HG03045 (cell line): ENCODE results near the gene RNF213.
"Not testable (repeated sequence)": the region's sequence is repeated elsewhere in the genome, so short reads cannot be mapped to it uniquely, and the experiment has no call there.

Source experiments
- ATAC-seq: cut with Tn5 transposase; IDR thresholded peaks from one replicate; pipeline ENCODE4 v1.9.1; 2021; ENCODE audit warnings: mild to moderate bottlenecking, moderate library complexity; ENCODE audit not compliant: unreplicated experiment

Gene RNF213

DNA sequence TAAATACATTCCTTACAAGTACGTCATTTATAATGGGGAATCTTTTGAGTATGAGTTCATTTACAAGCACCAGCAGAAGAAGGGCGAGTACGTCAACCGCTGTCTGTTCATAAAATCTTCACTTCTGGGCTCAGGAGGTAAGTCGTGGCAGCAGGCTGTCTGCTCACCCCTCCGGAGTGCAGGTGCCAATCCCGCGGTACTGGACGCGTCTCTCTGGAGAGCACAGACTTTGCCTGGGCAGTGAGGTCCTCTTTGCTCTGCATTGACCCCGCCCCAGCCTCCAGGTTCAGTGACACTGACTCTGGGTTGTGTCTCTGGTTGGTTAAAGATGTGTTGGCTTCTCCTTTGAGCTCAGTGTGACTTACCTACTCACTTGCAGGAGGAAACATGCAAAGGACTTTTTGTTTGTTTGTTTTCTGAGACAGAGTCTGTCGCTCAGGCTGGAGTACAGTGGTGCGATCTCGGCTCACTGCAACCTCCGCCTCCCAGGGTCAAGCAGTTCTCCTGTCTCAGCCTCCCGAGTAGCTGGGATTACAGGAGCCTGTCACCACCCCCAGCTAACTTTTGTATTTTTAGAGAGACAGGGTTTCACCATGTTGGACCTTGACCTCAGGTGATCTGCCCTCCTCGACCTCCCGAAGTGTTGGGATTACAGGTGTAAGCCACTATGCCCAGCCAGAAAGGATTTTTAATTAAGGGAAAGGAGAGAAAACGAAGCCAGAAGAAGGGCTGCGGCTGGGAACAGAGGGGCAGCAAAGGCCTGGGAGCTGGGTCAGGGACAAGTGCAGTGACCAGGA is 31.2 kb downstream of the RNF213 start:
- no peak for ATAC-seq

DNA sequence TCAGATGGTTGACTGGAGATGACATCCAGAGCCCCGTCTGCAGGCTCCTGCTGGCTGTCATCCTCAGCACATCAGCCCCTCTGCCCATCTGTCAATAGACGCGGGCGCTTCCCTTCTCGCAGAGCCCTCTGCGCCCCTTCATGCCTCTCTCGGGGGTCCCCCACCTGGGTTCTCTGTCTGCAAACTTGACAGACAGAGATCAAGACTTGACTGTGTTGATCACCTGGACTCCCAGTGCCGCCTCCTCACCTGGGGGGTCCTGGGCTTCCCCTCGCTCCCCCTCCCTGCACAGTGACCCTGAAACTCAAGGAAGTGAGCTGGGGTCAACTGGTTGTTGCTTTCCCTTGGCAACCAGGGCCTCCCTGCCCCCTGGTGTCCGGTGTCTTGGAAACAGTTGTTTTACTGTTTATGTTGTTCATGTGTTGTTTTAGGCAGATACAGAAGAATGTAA is 31.9 kb downstream of the RNF213 start:
- no peak for ATAC-seq

- no peak for ATAC-seq
Observed at GRCh38 chr17:80294210-80294609, 33.6 kb downstream of the RNF213 start.

DNA sequence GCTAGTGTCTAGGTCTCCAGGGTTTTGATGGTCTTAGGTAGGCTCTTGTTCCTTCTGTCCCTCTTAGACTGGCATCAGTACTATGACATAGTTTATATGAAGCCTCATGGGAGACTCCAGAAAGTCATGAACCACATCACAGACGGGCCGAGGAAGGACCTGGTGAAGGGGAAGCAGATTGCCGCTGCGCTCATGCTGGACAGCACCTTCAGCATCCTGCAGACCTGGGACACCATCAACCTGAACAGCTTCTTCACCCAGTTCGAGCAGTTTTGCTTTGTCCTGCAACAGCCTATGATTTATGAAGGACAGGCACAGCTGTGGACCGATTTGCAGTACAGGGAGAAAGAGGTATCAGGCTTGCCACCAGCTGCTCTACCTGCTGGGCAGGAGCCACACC is 34.0 kb downstream of the RNF213 start:
- ATAC-seq, result no peak

DNA sequence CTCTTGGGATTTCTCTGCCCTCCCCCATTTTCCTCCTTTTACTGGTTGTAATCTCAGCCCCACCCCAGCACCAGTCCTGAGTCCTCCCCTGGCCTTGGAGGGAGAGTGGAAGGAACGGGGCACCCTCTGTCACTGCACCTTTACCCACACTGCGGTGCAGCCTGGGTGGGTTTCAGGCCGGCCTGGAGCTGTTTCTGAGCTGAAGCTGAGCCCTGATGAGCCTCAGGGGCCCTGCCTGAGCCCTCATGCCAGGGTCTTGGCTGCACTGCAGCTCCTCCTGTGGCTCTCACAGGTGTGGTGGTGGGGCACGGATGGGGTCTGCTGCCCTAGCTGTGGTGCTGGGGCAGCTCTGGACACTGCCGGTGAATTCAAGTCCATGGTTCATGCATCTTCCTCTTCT is 34.5 kb downstream of the RNF213 start:
- no peak for ATAC-seq

GRCh38 chr17:80295559-80295958 is 34.9 kb downstream of the RNF213 start:
- ATAC-seq, result no peak

DNA sequence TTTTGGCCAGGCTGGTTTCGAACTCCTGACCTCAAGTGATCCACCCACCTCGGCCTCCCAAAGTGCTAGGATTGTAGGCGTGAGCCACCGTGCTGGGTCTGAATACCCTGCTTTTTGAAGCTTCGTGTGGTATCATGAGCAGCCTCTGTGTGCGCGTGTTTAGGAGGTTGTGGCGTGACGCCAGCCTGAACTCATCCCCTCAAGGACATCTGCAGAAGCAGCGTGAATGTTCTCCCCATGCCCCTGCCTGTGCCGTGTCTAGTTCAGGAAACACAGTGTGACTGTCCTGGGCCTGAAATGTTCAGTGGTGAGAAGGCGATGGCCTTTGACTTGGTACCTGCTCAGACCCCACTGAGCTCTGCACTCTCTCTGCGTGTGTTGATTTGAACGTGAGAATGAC is 35.6 kb downstream of the RNF213 start:
- ATAC-seq, result no peak

DNA sequence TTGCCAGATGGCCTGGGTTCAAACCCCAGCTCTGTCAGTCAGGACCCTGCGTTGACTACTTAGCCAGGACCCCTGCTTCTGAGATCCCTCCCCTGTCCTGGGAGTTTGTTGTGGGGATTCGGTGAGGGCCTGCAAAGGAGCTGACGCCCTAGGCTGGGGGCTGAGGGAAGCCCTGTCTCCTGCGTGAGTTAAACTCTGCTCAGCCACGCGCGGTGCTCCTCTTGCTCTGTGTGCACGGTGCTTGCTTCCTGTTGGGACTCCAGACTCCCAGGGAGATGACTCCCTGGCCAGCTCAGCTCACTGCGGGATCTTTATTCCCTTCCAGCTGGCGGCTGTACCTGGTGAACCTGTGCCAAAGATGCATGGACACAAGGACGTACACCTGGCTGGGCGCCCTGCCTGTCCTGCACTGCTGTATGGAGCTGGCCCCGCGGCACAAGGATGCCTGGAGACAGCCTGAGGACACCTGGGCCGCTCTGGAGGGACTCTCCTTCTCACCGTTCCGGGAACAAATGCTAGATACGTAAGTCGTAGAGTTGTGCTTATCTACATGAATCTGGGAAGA is 37.4 kb downstream of the RNF213 start:
- no peak for ATAC-seq

DNA sequence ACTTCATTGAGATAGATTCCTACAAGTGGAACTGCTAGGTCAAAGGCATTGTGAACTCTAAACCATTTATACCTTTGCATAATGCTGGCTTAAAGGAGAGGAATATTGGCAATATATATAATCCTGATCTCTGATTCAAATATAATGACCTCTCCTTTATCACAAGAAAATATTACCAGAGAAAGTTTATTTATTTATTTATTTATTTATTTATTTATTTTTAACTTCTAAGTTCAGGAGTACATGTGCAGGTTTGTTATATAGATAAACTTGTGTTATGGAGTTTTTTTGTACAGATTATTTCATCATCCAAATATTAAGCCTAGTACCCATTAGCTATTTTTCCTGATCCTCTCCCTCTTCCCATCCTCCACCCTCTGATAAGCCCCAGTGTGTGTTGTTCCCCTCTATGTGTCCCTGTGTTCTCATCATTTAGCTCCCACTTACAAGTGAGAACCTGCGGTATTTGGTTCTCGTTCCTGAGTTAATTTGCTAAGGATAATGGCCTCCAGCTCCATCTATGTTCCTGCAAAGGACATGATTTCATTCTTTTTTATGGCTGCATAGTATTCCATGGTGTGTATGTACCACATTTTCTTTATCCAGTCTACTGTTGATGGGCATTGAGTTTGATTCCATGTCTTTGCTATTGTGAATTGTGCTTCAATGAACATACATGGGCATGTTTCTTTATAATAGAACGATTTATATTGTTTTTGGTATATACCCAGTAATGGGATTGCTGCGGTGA is 38.9 kb downstream of the RNF213 start:
- not testable (repeated sequence) for ATAC-seq

GRCh38 chr17:80300756-80301155 is 40.1 kb downstream of the RNF213 start:
- ATAC-seq, result not testable (repeated sequence)

DNA sequence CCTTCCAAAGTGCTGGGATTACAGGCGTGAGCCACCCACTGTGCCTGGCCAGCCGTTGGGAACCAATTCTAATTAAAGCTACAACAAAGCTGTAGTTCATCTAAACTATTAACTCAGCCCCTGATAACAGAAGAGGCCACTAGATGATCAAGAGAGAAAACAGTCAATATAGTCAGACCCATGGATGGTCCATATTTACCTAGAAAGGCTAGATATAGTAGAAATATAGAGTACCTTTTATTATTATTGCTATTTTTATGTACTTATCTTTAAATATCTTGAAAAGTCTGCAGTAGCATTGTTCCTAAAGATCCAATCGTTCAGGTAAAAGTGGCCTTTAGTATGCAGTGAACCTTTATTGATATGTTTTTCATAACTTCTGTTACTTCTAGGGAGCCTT is 43.2 kb downstream of the RNF213 start:
- no peak for ATAC-seq

- no peak for ATAC-seq
Observed at GRCh38 chr17:80307994-80308691, 47.5 kb downstream of the RNF213 start.

DNA sequence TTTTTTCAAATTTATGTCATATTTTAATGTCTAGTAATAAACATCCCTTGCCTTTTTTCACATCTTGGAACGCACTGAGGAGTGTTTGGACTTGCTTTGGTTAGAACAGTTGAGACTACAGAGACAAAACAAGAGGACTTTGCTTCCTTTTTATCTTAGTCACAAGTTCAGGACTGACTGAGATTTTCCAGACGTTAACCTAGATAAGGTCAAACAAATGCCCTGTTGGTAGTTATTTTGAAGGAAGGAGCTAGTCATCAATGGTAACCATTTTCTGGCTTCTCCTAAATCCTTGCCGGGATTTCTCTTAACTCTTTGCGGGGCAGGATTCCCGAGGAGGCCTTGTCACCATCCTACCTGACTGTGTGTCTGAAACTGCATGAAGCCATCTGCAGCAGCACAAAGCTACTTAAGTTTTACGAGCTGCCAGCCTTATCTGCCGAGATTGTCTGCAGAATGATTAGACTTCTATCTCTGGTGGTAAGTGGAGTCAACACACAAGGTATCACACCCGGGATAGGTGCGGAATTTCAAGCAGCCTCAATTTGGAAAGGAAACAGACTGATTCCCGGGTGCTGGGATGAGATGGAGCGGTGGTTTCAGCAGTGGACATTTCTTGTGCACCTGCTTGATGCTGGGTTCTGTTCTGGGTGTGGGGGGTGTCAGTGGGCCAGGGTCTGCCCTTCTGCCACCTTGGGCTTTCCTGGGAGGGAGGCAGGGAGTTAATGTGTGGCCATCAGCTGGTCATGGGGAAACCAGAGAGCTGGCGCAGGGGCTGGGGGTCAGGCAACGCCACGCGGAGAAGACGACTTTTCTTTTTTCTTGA is 48.3 kb downstream of the RNF213 start:
- ATAC-seq, result no peak

DNA sequence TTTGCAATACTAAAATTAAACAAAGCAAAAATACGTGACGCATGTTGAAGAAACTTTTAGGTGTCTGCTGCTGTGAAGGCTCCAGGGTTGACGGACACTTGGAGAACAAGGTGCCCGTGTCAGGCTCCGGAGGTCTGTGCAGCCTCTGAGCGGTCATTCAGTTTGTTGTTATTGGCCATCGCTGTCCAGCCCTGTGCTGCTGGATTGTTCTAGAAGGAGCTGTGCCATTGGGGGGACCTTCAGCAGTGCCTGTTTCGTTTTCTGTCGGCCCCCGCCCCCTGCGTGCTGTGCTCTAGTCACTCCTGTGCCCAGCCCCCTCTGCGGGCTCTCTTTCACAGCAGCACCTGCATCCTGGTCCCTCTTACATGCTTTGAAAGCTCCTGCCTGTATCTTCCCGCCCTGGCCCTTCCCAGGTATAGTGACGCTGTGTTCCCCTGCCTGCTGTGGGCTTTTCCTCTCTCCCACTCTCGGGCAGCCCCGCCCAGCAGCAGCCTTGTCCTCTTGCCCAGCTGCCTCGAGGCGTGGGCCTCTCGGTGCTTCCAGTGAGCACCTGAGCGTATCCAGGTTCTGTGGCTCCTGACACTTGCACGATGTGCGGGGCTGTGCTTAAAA is 50.7 kb downstream of the RNF213 start:
- no peak for ATAC-seq

DNA sequence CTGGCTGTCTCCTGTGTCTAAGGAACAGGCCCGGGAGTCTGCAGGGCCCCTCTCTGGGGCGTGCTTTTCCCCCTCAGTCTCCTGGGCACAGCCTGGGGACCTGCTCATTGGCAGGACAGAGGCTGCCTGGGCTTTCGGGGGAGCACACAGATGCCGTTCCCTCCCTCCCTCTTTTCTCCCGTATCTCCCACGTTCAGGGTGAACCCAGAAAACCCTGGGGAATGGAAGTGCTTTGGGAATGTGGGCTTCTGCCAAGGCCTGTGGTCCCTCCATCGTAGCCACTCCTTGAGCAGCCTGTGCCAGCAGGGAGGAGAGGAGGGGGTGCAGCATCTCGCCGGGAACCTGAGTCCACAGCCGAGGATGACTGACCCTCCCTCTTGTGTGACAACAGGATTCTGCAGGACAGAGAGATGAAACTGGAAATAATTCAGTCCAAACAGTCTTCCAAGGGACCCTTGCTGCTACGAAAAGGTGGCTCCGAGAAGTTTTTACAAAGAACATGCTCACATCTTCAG is 52.0 kb downstream of the RNF213 start:
- ATAC-seq, result no peak

DNA sequence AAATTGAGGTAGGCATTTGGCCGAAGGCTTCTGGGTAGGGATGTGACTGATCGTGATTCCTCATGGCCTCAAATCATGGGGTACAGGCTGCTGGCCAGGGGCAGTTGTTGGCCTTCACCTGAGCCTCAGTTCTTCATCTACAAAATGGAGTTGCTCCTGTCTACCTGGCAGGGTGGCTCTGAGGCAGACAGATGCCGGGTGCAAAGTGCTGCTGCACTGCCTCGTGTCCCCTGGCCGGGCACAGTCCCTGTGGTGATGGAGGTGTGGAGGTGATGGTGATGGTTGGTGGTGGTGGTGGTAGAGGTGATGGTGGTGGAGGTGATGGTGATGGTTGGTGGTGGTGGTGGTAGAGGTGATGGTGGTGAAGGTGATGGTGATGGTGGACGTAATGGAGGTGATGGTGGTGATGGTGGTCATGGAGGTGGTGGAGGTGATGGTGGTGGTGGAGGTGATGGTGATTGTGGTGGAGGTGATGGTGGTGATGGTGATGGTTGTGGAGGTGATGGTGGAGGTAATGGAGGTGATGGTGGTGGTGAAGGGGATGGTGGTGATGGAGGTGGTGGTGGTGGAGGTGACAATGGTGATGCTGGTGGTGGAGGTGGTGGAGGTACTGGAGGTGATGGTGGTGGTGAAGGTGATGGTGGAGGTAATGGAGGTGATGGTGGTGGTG is 52.6 kb downstream of the RNF213 start:
- ATAC-seq, result no peak

DNA sequence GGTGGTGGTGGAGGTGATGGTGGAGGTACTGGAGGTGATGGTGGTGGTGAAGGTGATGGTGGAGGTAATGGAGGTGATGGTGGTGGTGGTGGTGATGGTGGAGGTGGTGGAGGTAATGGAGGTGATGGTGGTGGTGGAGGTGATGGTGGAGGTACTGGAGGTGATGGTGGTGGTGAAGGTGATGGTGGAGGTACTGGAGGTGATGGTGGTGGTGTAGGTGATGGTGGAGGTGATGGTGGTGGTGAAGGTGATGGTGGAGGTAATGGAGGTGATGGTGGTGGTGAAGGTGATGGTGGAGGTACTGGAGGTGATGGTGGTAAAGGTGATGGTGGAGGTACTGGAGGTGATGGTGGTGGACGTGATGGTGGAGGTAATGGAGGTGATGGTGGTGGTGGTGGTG is 53.3 kb downstream of the RNF213 start:
- ATAC-seq, result not testable (repeated sequence)

- no peak for ATAC-seq
Observed at GRCh38 chr17:80315517-80316182, 55.0 kb downstream of the RNF213 start.

GRCh38 chr17:80316431-80316830 is 55.8 kb downstream of the RNF213 start:
- no peak for ATAC-seq
